OCI-LY7 (cell line): ENCODE data around the gene MED13. TPM values are rescaled to one million over a fixed set of nuclear protein-coding genes. Genes with fewer than 3 reads are reported as not detected.
A peak's percentile ranks its signal among the peaks of the same experiment; 100 is the strongest.

ENCODE experiments used
- BruUV-seq: library from RNA; stranded (reverse); fragments of 400-500 nt; replicated peaks from 2 replicates; lab custom pipeline; 2021; lab: Mats Ljungman, UMichigan
- CTCF ChIA-PET: fragments of 300-600 bp; sonication (Branson Sonifier 250); formaldehyde crosslinking; loops from one replicate; lab custom pipeline; 2022; ENCODE audit warnings: antibody characterized with exemption; ENCODE audit not compliant: unreplicated experiment; lab: Charles Lee
- POLR2A ChIA-PET: fragments of 300-600 bp; sonication (Branson Sonifier 250); formaldehyde crosslinking; loops from one replicate; lab custom pipeline; 2022; ENCODE audit warnings: antibody characterized with exemption; lab: Charles Lee
- DNase-seq: peaks from one replicate; pipeline ENCODE4 v3.0.0-alpha.2; 2015; ENCODE audit warnings: low spot score
- H2AFZ ChIP-seq: fragments of 200-600 bp; sonication (generic), shearing (Covaris generic); 2 replicates; pipeline ENCODE4 v1.6.1; 2014; ENCODE audit warnings: mild to moderate bottlenecking, antibody characterized with exemption, low read length, moderate library complexity
- H3K27ac ChIP-seq: fragments of 200-600 bp; sonication (generic); 2 replicates; pipeline ENCODE4 v1.5.1; 2014; ENCODE audit warnings: mixed run types, low read depth, mild to moderate bottlenecking, moderate library complexity, low read length, inconsistent platforms; ENCODE audit not compliant: poor library complexity, severe bottlenecking
- H3K36me3 ChIP-seq: fragments of 200-600 bp; sonication (generic); 2 replicates; pipeline ENCODE4 v1.6.1; 2014; ENCODE audit warnings: mild to moderate bottlenecking, antibody characterized with exemption, low read length, moderate library complexity, mixed read lengths; ENCODE audit not compliant: insufficient read depth
- H3K4me1 ChIP-seq: fragments of 200-600 bp; sonication (generic); 2 replicates; pipeline ENCODE4 v1.5.1; 2014; ENCODE audit warnings: mild to moderate bottlenecking, low read length; ENCODE audit not compliant: insufficient read depth, poor library complexity, severe bottlenecking
- H3K4me2 ChIP-seq: fragments of 200-600 bp; sonication (generic); 2 replicates; pipeline ENCODE4 v1.6.1; 2014; ENCODE audit warnings: mild to moderate bottlenecking, low read length
- H3K4me3 ChIP-seq: fragments of 200-600 bp; sonication (generic); 2 replicates; pipeline ENCODE4 v1.5.1; 2014; ENCODE audit warnings: mild to moderate bottlenecking, low read depth, low read length; ENCODE audit not compliant: poor library complexity, severe bottlenecking
- H3K79me2 ChIP-seq: fragments of 200-600 bp; sonication (generic); 2 replicates; pipeline ENCODE4 v1.6.1; 2016; ENCODE audit warnings: low read depth, mild to moderate bottlenecking, low read length, moderate library complexity, mixed read lengths; ENCODE audit not compliant: insufficient read depth
- H3K9me2 ChIP-seq: fragments of 200-600 bp; sonication (generic); 2 replicates; pipeline ENCODE4 v1.6.1; 2016; ENCODE audit warnings: mild to moderate bottlenecking, low read length, mixed read lengths; ENCODE audit not compliant: insufficient read depth
- H3K9me3 ChIP-seq: fragments of 200-600 bp; sonication (generic); 2 replicates; pipeline ENCODE4 v1.6.1; 2014; ENCODE audit warnings: mild to moderate bottlenecking, mixed run types, low read length, mixed read lengths
- H4K20me1 ChIP-seq: fragments of 200-600 bp; sonication (generic); 2 replicates; pipeline ENCODE4 v1.6.1; 2014; ENCODE audit warnings: mild to moderate bottlenecking, antibody characterized with exemption, low read length, moderate library complexity, mixed read lengths; ENCODE audit not compliant: insufficient read depth
- EZH2phosphoT487 ChIP-seq: fragments of 200-600 bp; sonication (generic); IDR thresholded peaks from 2 replicates; pipeline ENCODE4 v1.6.1; 2018; ENCODE audit warnings: low read depth, borderline replicate concordance, mild to moderate bottlenecking, mixed run types, antibody characterized with exemption, low read length, moderate library complexity, mixed read lengths
- intact Hi-C: fragments of 100-400 bp; cut with micrococcal nuclease; formaldehyde crosslinking; loops from one replicate; pipeline ENCODE4 v1.10.0; 2022; ENCODE audit not compliant: unreplicated experiment
- total RNA-seq, 2 experiments: library from RNA; depleted of rRNA in 1 of 2; stranded (reverse); fragments of >200 nt in 1 of 2; shearing (Covaris generic) in 1 of 2; gene quantifications; 2 replicates each; pipeline ENCODE4 v1.2.3, GENCODE V29; 2014 to 2022
- TF ChIP-seq, protein P1 (sequence below): fragments of 200-600 bp; sonication (generic); conservative IDR thresholded peaks from 2 replicates; pipeline ENCODE4 v1.5.1; 2014; ENCODE audit warnings: mild to moderate bottlenecking, antibody characterized with exemption, low read length, moderate library complexity, mixed read lengths

Gene MED13
- total RNA-seq, 2 experiments from 2014 or later = 42.3 to 70.8 TPM

DNA sequence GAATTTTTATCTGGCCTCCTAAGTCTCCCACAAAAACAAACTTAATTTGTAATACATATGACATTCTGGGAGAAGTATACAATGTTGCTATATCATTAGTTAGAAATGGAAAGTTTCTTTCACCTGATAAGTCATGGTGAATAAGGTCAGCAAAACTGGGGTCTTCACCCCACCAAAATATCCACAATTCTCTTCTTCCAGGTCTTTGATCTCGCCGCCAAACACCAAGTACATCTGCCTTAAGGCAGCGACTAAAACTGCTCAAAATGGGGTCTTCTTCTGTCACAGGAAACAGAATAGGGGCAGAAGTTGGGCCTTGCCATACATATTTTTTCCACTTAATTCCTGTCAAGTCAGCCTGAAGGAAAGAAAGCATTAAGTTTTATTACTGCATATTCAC lies 2.1 kb downstream of the MED13 start:
- H3K79me2 ChIP-seq = peaks cover 72% of the 10 kb centered on the region
- H4K20me1 ChIP-seq = peaks cover 38% of the 10 kb centered on the region
- H3K27ac ChIP-seq = peak overlapping the region; percentile 61
- peak; percentile 42 for DNase-seq
- TF ChIP-seq, protein P1, sequence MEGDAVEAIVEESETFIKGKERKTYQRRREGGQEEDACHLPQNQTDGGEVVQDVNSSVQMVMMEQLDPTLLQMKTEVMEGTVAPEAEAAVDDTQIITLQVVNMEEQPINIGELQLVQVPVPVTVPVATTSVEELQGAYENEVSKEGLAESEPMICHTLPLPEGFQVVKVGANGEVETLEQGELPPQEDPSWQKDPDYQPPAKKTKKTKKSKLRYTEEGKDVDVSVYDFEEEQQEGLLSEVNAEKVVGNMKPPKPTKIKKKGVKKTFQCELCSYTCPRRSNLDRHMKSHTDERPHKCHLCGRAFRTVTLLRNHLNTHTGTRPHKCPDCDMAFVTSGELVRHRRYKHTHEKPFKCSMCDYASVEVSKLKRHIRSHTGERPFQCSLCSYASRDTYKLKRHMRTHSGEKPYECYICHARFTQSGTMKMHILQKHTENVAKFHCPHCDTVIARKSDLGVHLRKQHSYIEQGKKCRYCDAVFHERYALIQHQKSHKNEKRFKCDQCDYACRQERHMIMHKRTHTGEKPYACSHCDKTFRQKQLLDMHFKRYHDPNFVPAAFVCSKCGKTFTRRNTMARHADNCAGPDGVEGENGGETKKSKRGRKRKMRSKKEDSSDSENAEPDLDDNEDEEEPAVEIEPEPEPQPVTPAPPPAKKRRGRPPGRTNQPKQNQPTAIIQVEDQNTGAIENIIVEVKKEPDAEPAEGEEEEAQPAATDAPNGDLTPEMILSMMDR = no peak
- TF ChIP-seq EZH2phosphoT487 = no peak
- H3K9me3 ChIP-seq = no peaks in the 10 kb centered on the region
- POLR2A ChIA-PET = interaction anchor here (0.6 to 1.5 kb wide), 2 partner anchors 10 to 200 kb away, joined by 3 to 4 read pairs; partner anchors contain the start of gene BRIP1
- CTCF ChIA-PET = no interaction called here
- H3K4me1 ChIP-seq = peaks cover 30% of the 10 kb centered on the region
- intact Hi-C loops = loop anchor here (10.0 kb wide), 1 partner anchor 278 kb away; no protein-coding TSS in a partner anchor
- H3K4me2 ChIP-seq = peak overlapping the region; percentile 82
- H3K36me3 ChIP-seq = peaks cover 46% of the 10 kb centered on the region
- no TSS peak for BruUV-seq
- no peak overlapping the region for H2AFZ ChIP-seq
- H3K4me3 ChIP-seq = peak overlapping the region; percentile 99
- H3K9me2 ChIP-seq = no peaks in the 10 kb centered on the region

GRCh38 chr17:62062302-62062701 lies 2.8 kb downstream of the MED13 start:
- Histone ChIP-seq H3K4me1 (peaks cover 30% of the 10 kb centered on the region), H3K9me3 (no peaks in the 10 kb centered on the region), H3K4me3 (peak overlapping the region; percentile 99), H3K79me2 (peaks cover 78% of the 10 kb centered on the region), H3K36me3 (peaks cover 51% of the 10 kb centered on the region), H3K9me2 (no peaks in the 10 kb centered on the region), H3K27ac (no peak overlapping the region), H3K4me2 (peak overlapping the region; percentile 82), H4K20me1 (peaks cover 38% of the 10 kb centered on the region), H2AFZ (no peak overlapping the region)
- intact Hi-C loops = loop anchor here (10.0 kb wide), 1 partner anchor 278 kb away; no protein-coding TSS in a partner anchor
- TF ChIP-seq, protein P1 = no peak
- no peak for TF ChIP-seq EZH2phosphoT487
- no TSS peak for BruUV-seq
- ChIA-PET POLR2A (interaction anchor here (1.5 kb wide), 1 partner anchor 9 kb away, joined by 4 read pairs; no protein-coding TSS in a partner anchor), CTCF (no interaction called here)
- DNase-seq = no peak

GRCh38 chr17:62059414-62059813 lies 5.7 kb downstream of the MED13 start:
- H3K4me1 ChIP-seq = peaks cover 25% of the 10 kb centered on the region
- ChIA-PET CTCF (no interaction called here), POLR2A (interaction anchor here (0.6 to 0.9 kb wide), 3 partner anchors 13 to 347 kb away, joined by 3 to 4 read pairs (median 3); no protein-coding TSS in a partner anchor)
- H3K36me3 ChIP-seq = peaks cover 80% of the 10 kb centered on the region
- TF ChIP-seq, protein P1 = no peak
- no peak for TF ChIP-seq EZH2phosphoT487
- H3K9me3 ChIP-seq = no peaks in the 10 kb centered on the region
- no peak overlapping the region for H2AFZ ChIP-seq
- peaks cover 96% of the 10 kb centered on the region for H3K79me2 ChIP-seq
- no peaks in the 10 kb centered on the region for H3K9me2 ChIP-seq
- intact Hi-C loops = no loop called here
- H3K27ac ChIP-seq = no peak overlapping the region
- H3K4me2 ChIP-seq = no peak overlapping the region
- BruUV-seq = no TSS peak
- peaks cover 37% of the 10 kb centered on the region for H4K20me1 ChIP-seq
- H3K4me3 ChIP-seq = no peak overlapping the region
- DNase-seq = no peak
